Activated CD8-positive, alpha-beta memory T cell treated with anti-CD3 and anti-CD28 coated beads, Interleukin-2, amount 50 U/mL, for 24 hours (primary cell): ENCODE measurements around the gene PRSS53.

Experiments
- DNase-seq: peaks from one replicate; pipeline ENCODE4 v3.0.0-alpha.2; 2020; ENCODE audit errors: extremely low read depth

Gene PRSS53

DNA sequence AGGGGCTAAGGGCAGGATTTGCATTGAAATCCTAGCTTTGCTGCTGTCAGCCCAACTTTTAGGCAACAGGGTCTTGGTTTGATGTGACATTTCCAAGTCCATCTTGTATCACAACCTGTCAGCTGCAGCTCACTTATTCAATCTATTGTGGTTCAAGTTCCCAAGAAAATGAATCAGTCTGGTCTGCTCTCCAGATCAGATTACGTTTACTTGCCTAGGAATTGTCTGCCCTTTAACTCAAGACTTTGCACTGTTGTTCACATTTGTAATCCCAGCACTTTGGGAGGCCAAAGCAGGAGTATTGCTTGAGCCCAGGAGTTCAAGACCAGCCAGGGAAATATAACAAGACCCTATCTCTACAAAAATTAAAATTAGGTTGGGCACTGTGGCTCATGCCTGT lies 45.4 kb downstream of the PRSS53 start:
- DNase-seq = no peak

GRCh38 chr16:31042866-31043265 lies 45.9 kb downstream of the PRSS53 start:
- no peak for DNase-seq

GRCh38 chr16:31038993-31039392 lies 49.8 kb downstream of the PRSS53 start:
- DNase-seq = no peak

DNA sequence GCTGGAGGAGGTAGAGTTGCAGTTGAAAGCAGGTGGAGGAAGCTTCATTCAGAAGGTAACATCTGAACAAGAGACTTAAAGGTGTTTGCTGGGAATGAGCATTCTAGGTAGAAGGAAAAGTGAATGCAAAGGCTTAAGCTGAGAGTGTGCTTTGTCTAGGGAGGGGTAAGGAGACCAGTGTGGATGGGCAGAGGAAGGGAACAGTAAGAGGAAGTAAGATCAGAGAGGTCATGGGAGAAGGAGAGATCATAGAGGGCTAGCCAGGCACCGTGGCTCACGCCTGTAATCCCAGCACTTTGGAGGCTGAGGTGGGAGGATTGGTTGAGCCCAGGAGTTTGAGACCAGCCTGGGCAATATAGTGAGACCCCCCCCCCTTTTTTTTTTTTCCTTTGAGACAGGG lies 52.1 kb downstream of the PRSS53 start:
- DNase-seq = no peak

DNA sequence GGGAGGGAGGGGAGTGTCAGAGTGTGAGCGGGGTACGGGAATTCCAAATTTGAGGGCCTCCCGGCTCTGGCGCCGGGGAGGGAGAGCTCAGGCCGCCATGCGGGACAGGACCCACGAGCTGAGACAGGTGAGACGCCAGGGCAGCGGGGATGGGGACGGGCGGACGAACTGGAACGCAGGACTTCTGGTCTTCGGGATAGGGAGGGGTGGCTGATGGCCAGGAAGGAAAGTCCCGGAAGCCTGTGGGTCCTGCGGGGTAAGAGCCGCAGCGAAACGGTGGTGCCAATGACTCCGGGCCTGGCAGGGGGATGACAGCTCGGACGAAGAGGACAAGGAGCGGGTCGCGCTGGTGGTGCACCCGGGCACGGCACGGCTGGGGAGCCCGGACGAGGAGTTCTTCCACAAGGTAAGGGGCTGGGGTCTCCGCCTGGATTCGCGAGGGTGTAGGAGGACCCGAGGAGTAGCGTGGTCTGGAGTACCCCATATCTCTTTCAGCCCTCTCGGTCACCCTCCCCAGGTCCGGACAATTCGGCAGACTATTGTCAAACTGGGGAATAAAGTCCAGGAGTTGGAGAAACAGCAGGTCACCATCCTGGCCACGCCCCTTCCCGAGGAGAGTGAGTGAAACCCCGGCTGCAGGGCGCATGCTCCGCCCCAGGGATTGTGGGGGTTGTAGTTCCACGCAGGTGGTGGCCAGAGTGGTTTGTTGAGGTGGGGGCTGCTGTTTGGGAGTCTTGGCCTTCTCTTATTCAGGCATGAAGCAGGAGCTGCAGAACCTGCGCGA lies 54.8 kb downstream of the PRSS53 start:
- peak; percentile 82 for DNase-seq
